Spinal cord (tissue), 10 donors: ENCODE results near the gene ZXDC. TPM values are rescaled to one million over a fixed set of nuclear protein-coding genes. Genes with fewer than 3 reads are reported as not detected.

Experiments
- DNase-seq, 6 donors: peaks; one replicate each; pipeline versions ENCODE4 v3.0.0 to v3.0.0-alpha.2; 2013 to 2015; ENCODE audit warnings: low spot score in 6 of 6, low read depth in 4 of 6
- H3K27ac ChIP-seq: one replicate; pipeline ENCODE4 v1.5.1; 2013; ENCODE audit warnings: low read depth, low read length, control low read depth
- H3K27me3 ChIP-seq: one replicate; pipeline ENCODE4 v1.6.1; 2013; ENCODE audit warnings: low read length; ENCODE audit not compliant: control insufficient read depth, insufficient read depth
- H3K36me3 ChIP-seq: one replicate; pipeline ENCODE4 v1.6.1; 2013; ENCODE audit warnings: low read length; ENCODE audit not compliant: control insufficient read depth, insufficient read depth
- H3K4me1 ChIP-seq: one replicate; pipeline ENCODE4 v1.6.1; 2013; ENCODE audit warnings: low read length; ENCODE audit not compliant: control insufficient read depth, insufficient read depth
- H3K4me3 ChIP-seq: one replicate; pipeline ENCODE4 v1.5.1; 2013; ENCODE audit warnings: low read depth, low read length, control low read depth
- H3K9me3 ChIP-seq: one replicate; pipeline ENCODE4 v1.6.1; 2013; ENCODE audit warnings: low read length; ENCODE audit not compliant: control insufficient read depth, insufficient read depth
- WGBS: methylation state at CpG from one replicate; pipeline ENCODE4 v1.1.5; 2013; ENCODE audit warnings: missing lambda C conversion rate; ENCODE audit not compliant: insufficient coverage; 5-methylcytosine and 5-hydroxymethylcytosine counted together
- polyA plus RNA-seq, 2 donors: library from polyadenylated mRNA; unstranded; fragments of 120-200 nt; gene quantifications; one replicate each; pipeline ENCODE4 v1.2.1, GENCODE V29; 2013; ENCODE audit not compliant: insufficient read length in 2 of 2
- total RNA-seq, 2 donors: library from RNA; depleted of rRNA in 1 of 2; stranded (reverse); fragments of 120-200 nt in 1 of 2; fragments of >200 nt in 1 of 2; gene quantifications; one replicate each; pipeline versions ENCODE4 v1.2.3 to v1.2.4, GENCODE V29; 2013 to 2014
- donor health status: healthy.

ZXDC gene
- total and polyA plus RNA-seq, 4 donors: 22.9 to 29.4 (median 27.3) TPM

DNA sequence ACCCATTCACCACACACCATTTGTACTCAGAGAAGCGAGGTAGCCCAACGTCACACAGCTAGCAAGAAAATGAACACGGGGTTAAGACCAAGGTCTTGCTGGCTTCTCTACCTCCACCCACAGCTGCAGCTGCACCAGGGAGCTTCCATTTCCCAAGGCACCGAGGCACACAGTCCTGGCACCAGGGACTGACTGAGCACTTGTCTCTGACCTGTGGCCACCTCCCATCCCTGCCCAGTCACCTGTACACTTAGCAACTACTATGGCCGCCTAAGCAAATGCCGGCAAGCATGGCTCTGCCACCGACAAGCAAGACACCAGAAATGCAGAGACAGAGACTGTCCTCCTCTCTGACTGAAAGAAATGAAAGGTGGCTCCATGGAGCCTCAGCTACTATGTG is 15.3 kb downstream of the ZXDC start:
- Histone ChIP-seq H3K4me3 (no peak overlapping the region), H3K27me3 (no peaks in the 10 kb centered on the region), H3K27ac (no peak overlapping the region), H3K36me3 (peaks cover 80% of the 10 kb centered on the region), H3K9me3 (no peaks in the 10 kb centered on the region), H3K4me1 (no peaks in the 10 kb centered on the region)
- DNase-seq: no peak
- 96% methylated on average over 7 of the region's 7 CpGs for WGBS

DNA sequence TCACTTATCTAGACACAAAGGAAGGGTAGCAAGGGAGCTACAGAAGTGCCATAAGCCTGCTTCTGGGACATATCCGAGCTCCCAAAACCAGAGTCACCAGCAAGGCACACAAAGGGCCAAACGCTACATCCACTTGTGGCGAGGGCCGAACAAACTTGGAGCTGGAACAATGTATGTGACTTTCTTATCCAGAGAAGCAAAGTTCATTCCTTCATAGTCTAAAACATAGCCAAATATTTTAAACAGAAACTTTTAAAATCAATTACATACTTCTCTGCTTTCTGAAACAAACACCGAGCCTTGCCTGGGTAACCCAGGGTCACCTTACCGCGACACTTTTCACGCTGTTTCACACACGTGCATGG is 15.9 kb downstream of the ZXDC start:
- DNase-seq: no peak
- Histone ChIP-seq H3K27me3 (no peaks in the 10 kb centered on the region), H3K9me3 (no peaks in the 10 kb centered on the region), H3K4me1 (no peaks in the 10 kb centered on the region), H3K4me3 (no peak overlapping the region), H3K36me3 (peaks cover 74% of the 10 kb centered on the region), H3K27ac (no peak overlapping the region)
- 91% methylated on average over 9 of the region's 9 CpGs for WGBS

DNA sequence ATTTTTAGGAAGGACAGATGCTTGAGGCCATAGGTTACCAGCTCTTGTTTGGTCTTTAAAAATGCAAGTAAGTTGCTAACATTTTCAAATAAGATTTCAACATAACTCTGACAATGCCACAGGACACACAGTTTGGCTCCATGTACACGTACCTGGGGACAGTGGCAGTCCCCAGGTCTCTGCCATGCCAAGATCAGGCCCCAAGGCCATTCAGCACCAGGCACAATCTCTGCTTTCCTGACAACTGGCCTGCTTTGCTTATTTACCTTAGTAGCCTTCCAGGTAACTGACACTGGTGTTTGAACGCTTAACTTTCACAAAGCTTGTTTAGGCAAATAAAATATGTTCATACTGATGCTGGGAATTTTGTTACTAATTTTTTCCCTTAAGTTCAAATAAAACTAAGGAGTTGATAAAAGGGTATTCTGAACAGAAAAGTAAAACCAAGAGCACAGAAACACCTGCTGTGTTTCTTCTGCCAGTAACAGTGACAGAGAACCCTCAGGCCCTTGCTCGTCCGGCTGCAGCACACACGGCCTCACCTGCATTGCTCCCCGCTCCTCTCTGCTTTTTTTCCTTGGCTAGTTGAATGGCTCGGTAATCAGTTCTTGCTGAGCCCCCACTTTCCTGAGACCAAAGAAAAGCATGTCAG is 16.5 kb downstream of the ZXDC start:
- Histone ChIP-seq H3K27me3 (no peaks in the 10 kb centered on the region), H3K4me3 (no peak overlapping the region), H3K9me3 (no peaks in the 10 kb centered on the region), H3K4me1 (no peaks in the 10 kb centered on the region), H3K27ac (no peak overlapping the region), H3K36me3 (peaks cover 69% of the 10 kb centered on the region)
- no peak for DNase-seq
- WGBS: 93% methylated on average over 5 of the region's 7 CpGs

DNA sequence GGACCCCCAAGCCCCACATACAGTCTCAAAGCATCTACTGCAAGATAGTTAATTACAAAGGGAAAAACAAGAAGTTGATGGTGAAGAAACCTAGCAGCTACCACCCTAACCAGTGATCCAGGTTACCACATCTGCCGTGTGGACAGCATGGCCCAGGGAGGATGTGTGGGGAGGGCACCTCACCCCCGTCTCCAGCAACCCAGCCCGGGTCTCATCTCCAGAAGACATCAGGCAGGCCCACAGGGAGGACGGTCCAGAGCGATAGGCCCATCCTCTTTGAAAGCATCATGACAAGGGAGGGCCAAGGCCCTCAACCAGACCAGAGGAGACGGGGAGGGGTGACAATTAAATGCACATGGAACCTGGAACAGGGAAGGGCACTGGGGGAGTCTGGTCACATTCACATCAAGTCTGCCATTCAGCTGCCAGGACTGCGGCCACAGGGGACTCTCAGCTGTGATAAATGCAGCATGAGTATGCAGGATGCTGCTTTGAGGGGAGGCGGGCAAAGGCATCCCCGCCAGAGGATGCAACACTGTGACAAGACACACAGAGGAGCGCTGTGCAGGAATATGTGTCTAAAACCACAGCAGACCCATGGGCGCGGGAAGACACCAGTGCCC is 18.8 kb downstream of the ZXDC start:
- H3K9me3 ChIP-seq: no peaks in the 10 kb centered on the region
- no peak overlapping the region for H3K27ac ChIP-seq
- peaks cover 4% of the 10 kb centered on the region for H3K4me1 ChIP-seq
- WGBS: 95% methylated on average over 9 of the region's 12 CpGs
- H3K27me3 ChIP-seq: no peaks in the 10 kb centered on the region
- H3K4me3 ChIP-seq: no peak overlapping the region
- peaks cover 56% of the 10 kb centered on the region for H3K36me3 ChIP-seq
- DNase-seq: no peak

DNA sequence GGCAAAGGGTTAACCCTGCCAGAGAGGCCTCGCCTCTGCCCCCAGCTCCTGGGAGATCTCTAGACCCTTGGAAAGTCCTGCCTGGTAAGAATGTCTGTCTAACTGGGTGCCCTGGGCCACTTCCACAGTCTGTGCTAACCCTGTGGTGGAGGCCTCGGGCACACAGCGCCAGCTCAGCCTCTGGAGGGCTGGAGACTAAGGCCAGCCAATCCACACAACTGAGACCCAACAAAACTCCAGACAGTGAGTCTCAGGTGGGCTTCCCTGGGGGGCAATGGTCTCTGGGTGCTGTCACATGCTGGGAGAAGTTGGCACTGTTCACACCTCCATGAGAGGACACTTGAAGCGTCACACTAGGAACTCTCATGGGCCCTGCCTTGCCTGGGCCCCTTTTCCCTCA is 19.5 kb downstream of the ZXDC start:
- DNase-seq: no peak
- 92% methylated on average over 4 of the region's 4 CpGs for WGBS

DNA sequence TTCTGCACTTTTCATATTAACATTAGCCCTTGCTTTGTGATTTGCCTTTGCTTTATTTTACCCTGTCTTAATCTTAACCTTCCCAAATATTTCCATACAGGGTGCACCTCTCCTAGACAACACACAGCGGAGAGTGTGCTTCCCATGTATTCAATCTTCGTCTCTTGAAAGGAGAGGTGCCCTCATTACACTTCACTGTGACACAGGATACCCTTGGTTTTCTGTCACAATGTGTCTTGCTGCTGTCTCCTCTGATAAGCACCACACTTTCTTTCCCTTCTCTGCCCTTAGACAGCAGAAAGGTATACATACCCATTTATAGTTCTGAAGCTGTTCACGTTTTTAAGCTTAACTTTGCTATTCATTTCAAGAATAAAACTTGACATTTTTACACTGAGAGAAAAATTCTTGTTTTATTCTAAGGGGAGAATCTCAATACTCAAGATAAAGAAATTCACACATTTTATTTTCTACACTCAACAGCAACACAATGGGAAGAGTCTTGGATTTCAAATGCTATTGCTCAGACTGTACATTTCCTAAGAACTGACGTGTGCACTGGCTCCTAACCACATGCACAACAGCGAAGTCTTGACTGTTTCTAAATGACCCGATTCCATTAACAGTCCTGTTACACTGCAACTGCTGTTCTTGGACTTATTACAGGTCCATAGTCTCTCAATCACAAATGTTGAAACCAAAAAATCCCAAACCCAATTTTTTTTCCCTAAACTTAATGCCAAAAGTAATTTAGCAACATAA is 21.1 kb downstream of the ZXDC start:
- DNase-seq: no peak

More for the DNA sequence above, 19.5 kb downstream of the ZXDC start:
- Histone ChIP-seq H3K4me3 (no peak overlapping the region), H3K27ac (no peak overlapping the region), H3K4me1 (peaks cover 4% of the 10 kb centered on the region), H3K27me3 (no peaks in the 10 kb centered on the region), H3K36me3 (peaks cover 56% of the 10 kb centered on the region), H3K9me3 (no peaks in the 10 kb centered on the region)

DNA sequence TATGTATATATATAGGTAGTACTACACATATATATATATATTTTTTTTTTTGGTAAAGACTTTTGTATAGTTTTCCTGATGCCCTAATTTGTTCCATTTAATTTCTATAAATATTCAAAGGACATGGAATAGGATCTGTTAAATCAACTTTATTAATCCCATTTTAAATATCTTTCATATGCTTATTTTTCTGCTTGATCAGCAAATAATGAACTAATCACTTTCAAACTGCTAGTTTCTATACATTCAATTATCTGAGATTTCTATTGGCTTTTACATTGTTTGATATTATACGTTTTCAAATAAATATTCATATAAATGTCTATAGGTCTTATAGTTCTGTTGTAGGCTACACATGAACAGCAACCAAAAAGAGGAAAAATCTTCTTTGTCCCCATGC is 21.7 kb downstream of the ZXDC start:
- Histone ChIP-seq H3K36me3 (peaks cover 58% of the 10 kb centered on the region), H3K4me3 (no peak overlapping the region), H3K9me3 (no peaks in the 10 kb centered on the region), H3K27ac (no peak overlapping the region), H3K27me3 (no peaks in the 10 kb centered on the region), H3K4me1 (peaks cover 4% of the 10 kb centered on the region)
- no peak for DNase-seq
- no CpG with 5 or more reads among the region's 1 CpG for WGBS

More for the DNA sequence above, 21.1 kb downstream of the ZXDC start:
- Histone ChIP-seq H3K36me3 (peaks cover 58% of the 10 kb centered on the region), H3K27ac (no peak overlapping the region), H3K4me1 (peaks cover 4% of the 10 kb centered on the region), H3K4me3 (no peak overlapping the region), H3K9me3 (no peaks in the 10 kb centered on the region), H3K27me3 (no peaks in the 10 kb centered on the region)
- 52% methylated on average over 5 of the region's 6 CpGs for WGBS

DNA sequence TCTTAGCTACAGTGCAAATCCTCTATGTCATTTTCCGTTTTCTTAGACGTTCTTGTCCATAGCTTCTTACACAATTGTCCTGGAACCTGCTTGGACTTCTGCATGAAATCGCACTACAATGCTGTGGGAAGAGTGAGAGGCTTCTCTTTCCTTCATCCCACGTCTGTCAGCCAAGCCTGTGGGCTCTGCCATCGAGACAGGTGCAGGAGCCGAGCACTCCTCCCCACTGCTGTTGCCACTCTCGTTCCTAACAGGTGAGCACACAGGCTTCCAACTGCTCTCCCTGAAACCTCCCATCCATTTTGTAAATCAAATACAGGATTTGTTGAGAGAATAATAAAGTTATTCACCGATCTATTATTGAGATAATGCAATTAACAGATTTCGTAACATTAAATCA is 23.5 kb downstream of the ZXDC start:
- no peaks in the 10 kb centered on the region for H3K27me3 ChIP-seq
- no peaks in the 10 kb centered on the region for H3K9me3 ChIP-seq
- DNase-seq: no peak
- WGBS: 95% methylated on average over 4 of the region's 9 CpGs
- H3K4me1 ChIP-seq: peaks cover 4% of the 10 kb centered on the region
- H3K4me3 ChIP-seq: no peak overlapping the region
- no peak overlapping the region for H3K27ac ChIP-seq
- H3K36me3 ChIP-seq: peaks cover 60% of the 10 kb centered on the region

DNA sequence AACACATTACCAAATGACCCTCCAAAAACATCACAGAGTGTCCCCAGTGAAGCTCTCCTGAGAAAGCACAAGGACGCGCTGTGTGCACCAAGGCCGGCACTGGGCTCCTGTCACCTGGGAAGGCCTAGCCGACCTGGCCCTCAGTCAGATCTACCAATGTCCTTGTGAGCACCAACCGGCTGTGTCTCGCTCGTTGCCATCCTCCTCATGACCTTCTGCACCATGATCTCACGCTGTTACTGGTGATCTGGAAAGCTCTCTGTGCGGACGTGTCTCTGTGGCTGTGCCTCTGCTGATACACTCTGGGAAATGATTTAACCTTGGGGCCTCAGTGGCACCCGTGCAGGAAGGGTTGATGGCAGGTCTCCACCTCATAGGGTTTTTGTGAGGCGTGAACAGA is 24.2 kb downstream of the ZXDC start:
- WGBS: 96% methylated on average over 11 of the region's 12 CpGs
- H3K4me1 ChIP-seq: peaks cover 6% of the 10 kb centered on the region
- no peaks in the 10 kb centered on the region for H3K9me3 ChIP-seq
- no peaks in the 10 kb centered on the region for H3K27me3 ChIP-seq
- H3K36me3 ChIP-seq: peaks cover 56% of the 10 kb centered on the region
- H3K27ac ChIP-seq: no peak overlapping the region
- DNase-seq: no peak
- no peak overlapping the region for H3K4me3 ChIP-seq
